Umbilical cord (tissue), 2 donors: ENCODE results near the gene THEM4. TPM values are rescaled to one million over a fixed set of nuclear protein-coding genes. Genes with fewer than 3 reads are reported as not detected.
"Not testable (repeated sequence)": the region's sequence is repeated elsewhere in the genome, so short reads cannot be mapped to it uniquely, and the experiment has no call there.

Experiments used
- DNase-seq: peaks from one replicate; pipeline ENCODE4 v3.0.0-alpha.2; 2015; ENCODE audit warnings: low spot score
- total RNA-seq: library from RNA; depleted of rRNA; stranded (reverse); fragments of >200 nt; gene quantifications from one replicate; pipeline ENCODE4 v1.2.3, GENCODE V29; 2014; ENCODE audit warnings: low replicate concordance; ENCODE audit not compliant: insufficient read depth

The THEM4 gene
- total RNA-seq, 1 donor from 2014 or later: 10.1 TPM

- DNase-seq: peak; percentile 62
Measured at GRCh38 chr1:151935154-151935553, 25.8 kb upstream of the THEM4 start.

GRCh38 chr1:151934048-151934493 lies 24.8 kb upstream of the THEM4 start:
- peak; percentile 82 for DNase-seq

- DNase-seq: no peak
Measured at GRCh38 chr1:151924691-151925587, 15.6 kb upstream of the THEM4 start.

DNA sequence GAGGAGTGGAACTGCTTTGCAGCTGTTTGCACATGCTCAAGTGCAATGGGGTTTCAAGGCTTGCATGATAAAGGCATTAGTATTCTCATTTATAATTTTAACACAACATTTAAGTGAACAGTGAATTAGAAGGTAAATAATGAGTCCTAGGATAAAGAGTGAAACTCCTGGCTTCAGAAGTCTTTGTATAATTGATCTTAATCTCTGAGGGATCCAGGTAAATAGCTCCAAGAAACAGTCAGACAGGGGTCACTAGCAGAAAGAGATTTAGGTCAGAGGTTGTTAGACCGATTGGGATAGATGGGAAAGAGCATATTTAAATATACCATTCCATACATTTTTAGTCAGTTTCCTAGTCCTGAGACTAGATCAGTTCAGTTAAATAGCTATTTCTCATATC lies 14.1 kb upstream of the THEM4 start:
- no peak for DNase-seq

DNA sequence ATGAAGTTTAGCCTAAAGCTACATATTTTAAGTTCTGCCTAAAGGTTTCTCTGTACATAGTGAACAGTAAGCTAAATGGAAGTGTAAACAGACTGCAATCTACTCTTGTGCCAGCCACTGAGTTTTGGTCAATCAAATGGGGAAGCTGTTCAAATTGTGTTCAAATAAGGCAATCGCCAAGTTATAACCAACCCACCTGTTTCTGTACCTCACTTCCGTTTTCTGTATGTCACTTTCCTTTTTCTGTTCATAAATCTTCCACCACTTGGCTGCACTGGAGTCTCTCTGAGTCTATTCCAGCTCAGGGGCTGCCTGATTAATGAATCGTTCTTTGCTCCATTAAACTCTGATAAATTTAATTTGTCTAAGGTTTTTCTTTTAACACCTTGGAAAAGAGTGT lies 10.8 kb upstream of the THEM4 start:
- DNase-seq: no peak

- DNase-seq: no peak
Measured at GRCh38 chr1:151918819-151919610, 9.7 kb upstream of the THEM4 start.

DNA sequence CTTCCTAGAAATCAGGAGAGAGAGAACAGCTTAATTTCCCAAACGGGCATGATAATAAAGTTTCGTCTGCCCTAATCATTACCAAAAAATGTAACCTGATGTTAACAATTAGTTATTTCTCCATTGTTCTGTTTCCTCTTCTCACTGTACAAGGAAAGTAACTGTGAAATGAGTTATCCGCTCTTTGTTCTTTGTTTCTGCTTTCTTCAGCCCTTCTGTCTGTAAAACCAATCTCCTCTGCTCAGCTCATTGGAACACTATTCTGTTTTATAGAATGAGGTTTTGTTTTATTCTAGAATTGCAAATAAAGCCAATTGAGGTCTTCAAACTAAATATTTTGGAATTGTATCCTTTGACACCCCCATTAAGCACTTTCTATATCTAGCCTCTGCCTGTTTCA lies 8.8 kb upstream of the THEM4 start:
- DNase-seq: no peak

- DNase-seq: no peak
Measured at GRCh38 chr1:151916726-151917370, 7.5 kb upstream of the THEM4 start.

DNA sequence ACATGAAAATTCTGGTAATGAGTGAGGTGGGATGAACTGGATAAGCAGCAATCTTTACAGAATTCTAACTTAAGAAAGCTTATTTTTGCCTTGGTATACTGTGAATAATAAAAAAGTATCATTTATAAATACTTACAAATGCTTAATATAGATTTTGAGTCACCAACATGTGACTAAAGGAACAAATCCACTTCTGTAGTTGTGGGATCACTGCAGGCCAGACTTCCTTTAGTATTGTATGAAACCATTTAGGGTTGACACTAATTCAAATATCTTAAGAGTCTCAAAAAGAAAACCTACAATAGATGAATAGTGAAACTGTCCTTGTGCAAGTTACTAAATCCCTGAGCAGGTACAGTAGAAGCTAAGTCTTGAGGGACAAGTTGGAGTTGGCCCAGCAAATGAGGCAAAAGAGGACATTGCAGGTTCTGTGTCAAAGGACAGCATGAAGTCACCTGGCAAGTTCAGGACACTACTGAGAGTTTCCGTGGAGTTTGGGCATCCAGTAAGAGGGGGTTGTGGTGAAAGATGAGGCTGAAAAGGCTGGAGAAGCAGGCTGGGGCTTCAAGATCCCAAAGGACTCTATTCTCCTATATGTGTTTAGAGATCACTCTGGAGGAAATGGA lies 5.9 kb upstream of the THEM4 start:
- DNase-seq: no peak

GRCh38 chr1:151914076-151914475 lies 4.8 kb upstream of the THEM4 start:
- no peak for DNase-seq

DNA sequence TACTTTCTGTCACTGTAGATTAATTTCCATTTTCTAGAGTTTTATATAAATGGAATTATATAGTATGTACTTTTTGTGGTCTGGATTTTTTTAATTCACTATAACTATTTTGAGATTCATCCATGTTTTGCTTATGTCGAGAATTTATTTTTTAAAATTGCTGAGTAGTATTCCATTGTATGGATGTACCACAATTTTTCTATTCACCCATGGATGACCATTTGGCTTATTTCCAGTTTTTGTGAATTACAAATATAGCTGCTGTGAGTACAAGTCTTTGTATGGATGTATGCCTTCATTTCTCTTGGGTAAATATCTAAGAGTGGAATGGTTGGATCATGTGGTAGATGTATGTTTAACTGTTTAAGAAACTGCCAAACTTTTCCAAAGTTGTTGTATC lies 3.7 kb upstream of the THEM4 start:
- no peak for DNase-seq

DNA sequence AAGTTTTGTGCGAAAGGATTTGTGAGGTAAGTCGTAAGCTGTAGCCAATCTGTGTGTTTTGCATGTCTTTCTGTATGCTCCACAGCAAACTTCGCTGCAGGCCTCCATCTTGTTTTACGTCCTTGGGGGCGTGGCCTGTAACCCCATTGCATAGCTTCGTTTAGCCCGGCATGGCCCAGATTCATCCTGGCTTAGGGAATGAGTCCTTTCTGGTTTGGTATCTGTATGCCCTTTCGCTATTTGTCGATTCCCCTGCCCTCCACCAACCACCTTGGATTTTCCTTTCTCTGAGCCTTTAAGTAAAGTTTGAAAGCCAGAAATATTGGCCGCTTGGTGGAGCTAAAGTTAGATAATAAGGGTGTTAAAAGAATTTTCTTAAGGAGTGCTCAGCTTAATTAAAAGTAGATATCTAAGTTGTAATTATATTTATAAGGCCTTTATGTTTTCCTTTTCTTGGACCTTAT lies 1.1 kb downstream of the THEM4 start:
- DNase-seq: peak; percentile 11

- DNase-seq: no peak
Measured at GRCh38 chr1:151907363-151908139, 1.8 kb downstream of the THEM4 start.

DNA sequence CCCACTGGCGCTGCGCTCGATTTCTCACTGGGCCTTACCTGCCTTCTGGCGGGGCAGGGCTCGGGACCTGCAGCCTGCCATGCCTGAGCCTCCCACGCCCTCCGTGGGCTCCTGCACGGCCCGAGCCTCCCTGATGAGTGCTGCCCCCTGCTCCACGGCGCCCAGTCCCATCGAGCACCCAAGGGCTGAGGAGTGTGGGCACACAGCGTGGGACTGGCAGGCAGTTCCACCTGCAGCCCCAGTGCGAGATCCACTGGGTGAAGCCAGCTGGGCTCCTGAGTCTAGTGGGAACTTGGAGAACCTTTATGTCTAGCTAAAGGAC lies 3.0 kb downstream of the THEM4 start:
- DNase-seq: not testable (repeated sequence)

DNA sequence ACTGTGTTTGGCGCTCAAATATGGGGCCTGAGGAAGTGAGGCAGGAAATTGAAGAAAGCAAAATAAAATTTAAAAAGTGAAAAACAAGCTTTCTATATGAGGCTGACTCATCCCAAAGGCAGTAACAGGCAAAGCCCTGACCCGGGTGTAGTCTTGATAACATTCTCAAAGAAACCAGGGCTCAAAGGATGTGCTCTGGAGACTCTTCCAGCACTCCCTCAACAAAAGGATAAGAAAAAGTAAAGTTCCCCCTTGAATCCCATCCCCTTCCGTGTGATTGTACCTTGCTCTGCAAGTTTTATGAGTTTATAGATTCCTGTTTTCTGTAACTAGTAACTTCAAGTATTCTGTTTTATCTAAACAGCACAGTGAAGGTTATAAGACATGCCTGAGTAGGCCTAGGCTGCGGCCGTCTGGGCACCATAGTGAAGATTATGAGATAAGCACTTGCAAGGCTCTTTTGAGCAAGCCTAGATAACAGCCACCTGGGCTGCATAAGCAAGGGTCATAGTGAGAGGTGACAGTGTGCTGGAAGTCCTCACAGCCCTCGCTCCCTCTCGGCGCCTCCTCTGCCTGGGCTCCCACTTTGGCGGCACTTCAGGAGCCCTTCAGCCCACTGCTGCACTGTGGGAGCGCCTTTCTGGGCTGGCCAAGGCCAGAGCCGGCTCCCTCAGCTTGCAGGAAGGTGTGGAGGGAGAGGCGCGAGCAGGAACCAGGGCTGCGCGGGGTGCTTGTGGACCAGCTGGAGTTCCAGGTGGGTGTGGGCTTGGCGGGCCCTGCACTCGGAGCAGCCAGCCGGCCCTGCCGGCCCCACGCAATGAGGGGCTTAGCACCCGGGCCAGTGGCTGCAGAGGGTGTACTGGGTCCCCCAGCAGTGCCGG lies 3.6 kb downstream of the THEM4 start:
- peak; percentile 90 for DNase-seq

DNA sequence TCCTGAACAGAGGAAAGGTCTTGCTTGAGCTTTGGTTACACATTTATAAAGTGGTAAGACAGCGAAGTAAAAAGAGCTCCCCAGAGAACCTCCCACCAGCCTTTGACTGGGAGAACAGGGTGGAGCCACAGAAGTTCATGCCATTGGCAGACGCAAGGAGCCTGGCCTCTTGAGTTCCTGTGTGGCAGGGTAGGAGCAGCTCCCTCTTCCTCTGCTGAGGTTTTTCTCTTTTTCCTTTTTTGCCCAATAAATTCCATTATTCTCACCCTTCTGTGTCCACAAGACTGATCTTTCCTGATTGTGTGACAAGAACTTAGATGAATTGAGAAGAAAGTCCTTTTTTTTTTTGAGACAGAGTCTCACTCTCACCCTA lies 4.3 kb downstream of the THEM4 start:
- peak; percentile 69 for DNase-seq

DNA sequence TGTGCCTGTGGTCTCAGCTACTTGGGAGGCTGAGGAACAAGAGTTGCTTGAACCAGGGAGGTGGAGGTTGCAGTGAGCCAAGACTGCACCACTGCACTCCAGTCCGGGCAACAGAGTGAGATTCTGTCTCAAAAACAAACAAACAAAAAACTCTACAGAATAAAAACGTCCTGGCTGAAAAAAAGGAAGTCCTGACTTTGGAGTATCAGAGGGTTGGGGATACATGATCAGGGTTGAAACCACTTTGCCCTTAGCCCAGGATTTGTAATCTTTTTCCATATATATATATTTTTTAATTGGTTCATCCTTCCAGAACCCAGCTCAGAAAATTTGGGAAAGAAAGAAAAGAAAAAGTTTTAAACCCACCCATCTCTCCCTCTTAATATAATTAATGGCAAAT lies 6.5 kb downstream of the THEM4 start:
- no peak for DNase-seq

- DNase-seq: not testable (repeated sequence)
Measured at GRCh38 chr1:151900804-151901203, 8.5 kb downstream of the THEM4 start.

- DNase-seq: no peak
Measured at GRCh38 chr1:151898519-151898991, 10.8 kb downstream of the THEM4 start.

GRCh38 chr1:151897991-151898431 lies 11.3 kb downstream of the THEM4 start:
- DNase-seq: no peak
